Common myeloid progenitor, CD34-positive (primary cell): ENCODE measurements around the gene LSM7.
"Not testable (repeated sequence)": the region's sequence is repeated elsewhere in the genome, so short reads cannot be mapped to it uniquely, and the experiment has no call there.

Experiments used
- CTCF ChIA-PET: fragments of 350-600 bp; sonication (Branson Sonifier 250); formaldehyde crosslinking; loops from one replicate; lab custom pipeline; 2021; ENCODE audit warnings: antibody characterized with exemption; lab: Charles Lee
- POLR2A ChIA-PET: fragments of 350-600 bp; sonication (Branson Sonifier 250); formaldehyde crosslinking; loops from one replicate; lab custom pipeline; 2021; ENCODE audit warnings: antibody characterized with exemption; lab: Charles Lee
- DNase-seq, 3 donors: peaks; one replicate each; pipeline versions ENCODE4 v3.0.0 to v3.0.0-alpha.2; 2013
- H3K27ac ChIP-seq, 2 experiments: 1 replicate in 1 of 2; 2 replicates in 1 of 2; pipeline ENCODE4 v1.7.0; 2013; ENCODE audit warnings: inconsistent platforms in 2 of 2, low read length in 2 of 2, mild to moderate bottlenecking in 2 of 2, low read depth in 1 of 2, moderate library complexity in 1 of 2; ENCODE audit not compliant: severe bottlenecking in 2 of 2, insufficient read depth in 1 of 2, poor library complexity in 1 of 2
- H3K27me3 ChIP-seq, 5 experiments: replicated peaks in 2 of 5; 1 replicate in 3 of 5; 2 replicates in 2 of 5; pipeline versions ENCODE4 v1.6.1 to v1.7.0; 2013; ENCODE audit warnings: low read length in 4 of 5, mild to moderate bottlenecking in 2 of 5, moderate library complexity in 2 of 5, inconsistent platforms in 1 of 5; ENCODE audit not compliant: insufficient read depth in 5 of 5, control insufficient read depth in 4 of 5
- H3K36me3 ChIP-seq, 4 experiments: 1 replicate in 2 of 4; 2 replicates in 2 of 4; pipeline versions ENCODE4 v1.6.1 to v1.7.0; 2013; ENCODE audit warnings: low read length in 3 of 4, control low read depth in 1 of 4, mild to moderate bottlenecking in 1 of 4; ENCODE audit not compliant: control insufficient read depth in 4 of 4, insufficient read depth in 4 of 4
- H3K4me1 ChIP-seq, 4 experiments: 1 replicate in 3 of 4; 2 replicates in 1 of 4; pipeline versions ENCODE4 v1.6.1 to v1.7.1; 2013; ENCODE audit warnings: low read length in 3 of 4, mild to moderate bottlenecking in 3 of 4, control low read depth in 1 of 4, inconsistent platforms in 1 of 4, moderate library complexity in 1 of 4; ENCODE audit not compliant: control insufficient read depth in 4 of 4, insufficient read depth in 4 of 4; ENCODE audit errors: control extremely low read depth in 1 of 4
- H3K4me3 ChIP-seq, 7 experiments: 1 replicate in 4 of 7; 2 replicates in 3 of 7; pipeline versions ENCODE4 v1.5.1 to v1.7.0; 2013; ENCODE audit warnings: mild to moderate bottlenecking in 7 of 7, low read length in 6 of 7, moderate library complexity in 6 of 7, inconsistent platforms in 2 of 7, low read depth in 2 of 7, control low read depth in 1 of 7; ENCODE audit not compliant: insufficient read depth in 4 of 7, control insufficient read depth in 1 of 7; ENCODE audit errors: extremely low read depth in 1 of 7
- H3K9me3 ChIP-seq, 5 experiments: 1 replicate in 4 of 5; 2 replicates in 1 of 5; pipeline versions ENCODE4 v1.6.1 to v1.7.1; 2013; ENCODE audit warnings: low read length in 4 of 5, mild to moderate bottlenecking in 2 of 5, inconsistent platforms in 1 of 5, low read depth in 1 of 5, moderate library complexity in 1 of 5; ENCODE audit not compliant: control insufficient read depth in 4 of 5, insufficient read depth in 2 of 5; ENCODE audit errors: control extremely low read depth in 1 of 5
- WGBS: methylation state at CpG from one replicate; pipeline ENCODE4 v1.1.5; 2013; ENCODE audit not compliant: insufficient coverage; 5-methylcytosine and 5-hydroxymethylcytosine counted together

Gene LSM7

GRCh38 chr19:2286402-2287140, 41.8 kb downstream of the LSM7 start:
- Histone ChIP-seq H3K27me3 (no peaks in the 10 kb centered on the region), H3K36me3 (peaks cover 0 to 2% (median under 1%) of the 10 kb centered on the region in 4 experiments), H3K4me1 (peaks cover 0 to 67% (median 66%) of the 10 kb centered on the region in 4 experiments), H3K9me3 (no peaks in the 10 kb centered on the region), H3K4me3 (no peak overlapping the region), H3K27ac (no peak overlapping the region)
- CTCF ChIA-PET, result interaction anchor here (0.9 to 2.7 kb wide), 8 partner anchors 8 to 41 kb away, joined by 3 to 23 read pairs (median 4); no protein-coding TSS in a partner anchor
- POLR2A ChIA-PET, result interaction anchor here (1.4 to 2.0 kb wide), 2 partner anchors 8 to 43 kb away, joined by 4 to 6 read pairs; no protein-coding TSS in a partner anchor
- peak in 1 of 3 donors; percentile 28 for DNase-seq
- 97% methylated on average over 20 of the region's 20 CpGs for whole genome bisulfite sequencing

GRCh38 chr19:2283835-2284507, 44.4 kb downstream of the LSM7 start:
- no peaks in the 10 kb centered on the region for H3K27me3 ChIP-seq
- no peaks in the 10 kb centered on the region for H3K9me3 ChIP-seq
- no peaks in the 10 kb centered on the region for H3K36me3 ChIP-seq
- H3K4me1 ChIP-seq, result peaks cover 0 to 57% (median 45%) of the 10 kb centered on the region in 4 experiments
- no peak overlapping the region for H3K27ac ChIP-seq
- 97% methylated on average over 8 of the region's 8 CpGs for WGBS
- CTCF ChIA-PET, result interaction anchor here (1.5 kb wide), 1 partner anchor 35 kb away, joined by 3 read pairs; no protein-coding TSS in a partner anchor
- POLR2A ChIA-PET, result interaction anchor here (2.0 kb wide), 1 partner anchor 11 kb away, joined by 6 read pairs; no protein-coding TSS in a partner anchor
- H3K4me3 ChIP-seq, result no peak overlapping the region
- peak in 1 of 3 donors; percentile 27 for DNase-seq

- ChIA-PET POLR2A (interaction anchor here (1.0 to 1.4 kb wide), 3 partner anchors 19 to 111 kb away, joined by 3 to 5 read pairs (median 3); no protein-coding TSS in a partner anchor), CTCF (interaction anchor here (1.0 to 1.5 kb wide), 3 partner anchors 9 to 36 kb away, joined by 3 to 4 read pairs (median 3); no protein-coding TSS in a partner anchor)
- no peak overlapping the region for H3K27ac ChIP-seq
- peaks cover 0 to 46% (median 33%) of the 10 kb centered on the region in 4 experiments for H3K4me1 ChIP-seq
- H3K9me3 ChIP-seq, result no peaks in the 10 kb centered on the region
- no peaks in the 10 kb centered on the region for H3K36me3 ChIP-seq
- no peak for DNase-seq
- 92% methylated on average over 9 of the region's 11 CpGs for WGBS
- H3K4me3 ChIP-seq, result peak overlapping the region in 2 of 7 experiments; percentile 65 to 67
- H3K27me3 ChIP-seq, result no peaks in the 10 kb centered on the region
These were observed 45.5 kb downstream of the LSM7 start for GRCh38 chr19:2282862-2283237.

- WGBS, result 9% methylated on average over 34 of the region's 41 CpGs
- H3K4me3 ChIP-seq, result peak within 1 kb of the TSS in 6 of 7 experiments; percentile 19 to 67 (median 54)
- peaks cover 0 to 1% (median 0%) of the 10 kb centered on the region in 4 experiments for H3K36me3 ChIP-seq
- CTCF ChIA-PET, result interaction anchor here (1.0 to 1.5 kb wide), 4 partner anchors 8 to 112 kb away, joined by 3 to 4 read pairs (median 3); no protein-coding TSS in a partner anchor
- no peaks in the 10 kb centered on the region for H3K9me3 ChIP-seq
- H3K27ac ChIP-seq, result no peak within 1 kb of the TSS
- peak in 2 of 3 donors; percentile 74 to 83 for DNase-seq
- POLR2A ChIA-PET, result interaction anchor here (0.5 to 1.4 kb wide), 6 partner anchors 14 to 145 kb away, joined by 3 to 5 read pairs (median 3); partner anchors contain the start of gene TIMM13
- H3K27me3 ChIP-seq, result no peaks in the 10 kb centered on the region
- H3K4me1 ChIP-seq, result peaks cover 0 to 40% (median 28%) of the 10 kb centered on the region in 4 experiments
These were observed 46.1 kb downstream of the LSM7 start, which contains the start of gene PEAK3 for GRCh38 chr19:2282062-2282861. Gene PEAK3, minus strand, starts transcription at chr19:2282175. Its CDS starts 1,244 bp downstream, at chr19:2280931.

- not testable (repeated sequence) for H3K27ac ChIP-seq, DNase-seq, H3K27me3 ChIP-seq, H3K9me3 ChIP-seq, H3K36me3 ChIP-seq
- Histone ChIP-seq H3K4me3 (peak overlapping the region in 6 of 7 experiments; percentile 19 to 67 (median 54)), H3K4me1 (peaks cover 0 to 34% (median 20%) of the 10 kb centered on the region in 4 experiments)
- ChIA-PET CTCF (interaction anchor here (1.0 kb wide), 2 partner anchors 8 to 113 kb away, joined by 3 read pairs; no protein-coding TSS in a partner anchor), POLR2A (interaction anchor here (0.7 to 1.3 kb wide), 3 partner anchors 18 to 146 kb away, joined by 3 to 5 read pairs (median 4); partner anchors contain the start of gene TIMM13)
- WGBS, result 0% methylated on average over 9 of the region's 16 CpGs
These were observed 46.9 kb downstream of the LSM7 start for GRCh38 chr19:2281265-2282061.
